ENCODE results near the gene SLC15A1.
A peak's percentile ranks its signal among the peaks of the same experiment; 100 is the strongest.

SLC15A1 gene

GRCh38 chr13:98706446-98707110 is 45.9 kb downstream of the SLC15A1 start:
- no peak for DNase-seq (ENCODE audit: low read depth in 2 of 2)

GRCh38 chr13:98697791-98698190 is 54.7 kb downstream of the SLC15A1 start:
- DNase-seq (ENCODE audit: low read depth in 2 of 2): no peak

GRCh38 chr13:98693756-98694155 is 58.7 kb downstream of the SLC15A1 start:
- no peak for DNase-seq (ENCODE audit: low read depth in 2 of 2)

GRCh38 chr13:98691360-98691759 is 61.1 kb downstream of the SLC15A1 start:
- no peak for DNase-seq (ENCODE audit: low read depth in 2 of 2)

- DNase-seq (ENCODE audit: low read depth in 2 of 2): no peak
These were observed 62.0 kb downstream of the SLC15A1 start for GRCh38 chr13:98690348-98691022.

- DNase-seq (ENCODE audit: low read depth in 2 of 2): no peak
These were observed 63.0 kb downstream of the SLC15A1 start for GRCh38 chr13:98689347-98689968.

GRCh38 chr13:98688373-98688772 is 64.1 kb downstream of the SLC15A1 start:
- no peak for DNase-seq (ENCODE audit: low read depth in 2 of 2)

- DNase-seq (ENCODE audit: low read depth in 2 of 2): no peak
These were observed 65.2 kb downstream of the SLC15A1 start for GRCh38 chr13:98687319-98687718.

- no peak for DNase-seq (ENCODE audit: low read depth in 2 of 2)
These were observed 66.2 kb downstream of the SLC15A1 start for GRCh38 chr13:98686270-98686669.

- DNase-seq (ENCODE audit: low read depth in 2 of 2): no peak
These were observed 67.3 kb downstream of the SLC15A1 start for GRCh38 chr13:98685146-98685545.

- no peak for DNase-seq (ENCODE audit: low read depth in 2 of 2)
These were observed 71.4 kb downstream of the SLC15A1 start for GRCh38 chr13:98681049-98681448.

- DNase-seq (ENCODE audit: low read depth in 2 of 2): no peak
These were observed 73.7 kb downstream of the SLC15A1 start for GRCh38 chr13:98678741-98679140.

- DNase-seq (ENCODE audit: low read depth in 2 of 2): peak in 1 of 2 experiments; percentile 40
These were observed 75.1 kb downstream of the SLC15A1 start for GRCh38 chr13:98677398-98677797.

- no peak for DNase-seq (ENCODE audit: low read depth in 2 of 2)
These were observed 76.2 kb downstream of the SLC15A1 start for GRCh38 chr13:98676239-98676638.

- DNase-seq (ENCODE audit: low read depth in 2 of 2): no peak
These were observed 76.6 kb downstream of the SLC15A1 start for GRCh38 chr13:98675837-98676236.

GRCh38 chr13:98675066-98675465 is 77.4 kb downstream of the SLC15A1 start:
- DNase-seq (ENCODE audit: low read depth in 2 of 2): no peak

GRCh38 chr13:98672947-98673613 is 79.4 kb downstream of the SLC15A1 start:
- DNase-seq (ENCODE audit: low read depth in 2 of 2): peak; percentile 48 to 50

- no peak for DNase-seq (ENCODE audit: low read depth in 2 of 2)
These were observed 84.3 kb downstream of the SLC15A1 start for GRCh38 chr13:98668155-98668554.

- DNase-seq (ENCODE audit: low read depth in 2 of 2): no peak
These were observed 86.9 kb downstream of the SLC15A1 start for GRCh38 chr13:98665638-98665995.

GRCh38 chr13:98664924-98665637 is 87.4 kb downstream of the SLC15A1 start:
- DNase-seq (ENCODE audit: low read depth in 2 of 2): no peak

GRCh38 chr13:98664510-98664909 is 88.0 kb downstream of the SLC15A1 start:
- no peak for DNase-seq (ENCODE audit: low read depth in 2 of 2)

- DNase-seq (ENCODE audit: low read depth in 2 of 2): no peak
These were observed 88.4 kb downstream of the SLC15A1 start for GRCh38 chr13:98664047-98664446.

Measured in fibroblast of skin of left quadriceps (primary cell).